ENCODE results near the gene ELAVL1. TPM values are rescaled to one million over a fixed set of nuclear protein-coding genes. Genes with fewer than 3 reads are reported as not detected.

The ELAVL1 gene
- total RNA-seq, 2 experiments from 2014 or later = 161 to 164 TPM

DNA sequence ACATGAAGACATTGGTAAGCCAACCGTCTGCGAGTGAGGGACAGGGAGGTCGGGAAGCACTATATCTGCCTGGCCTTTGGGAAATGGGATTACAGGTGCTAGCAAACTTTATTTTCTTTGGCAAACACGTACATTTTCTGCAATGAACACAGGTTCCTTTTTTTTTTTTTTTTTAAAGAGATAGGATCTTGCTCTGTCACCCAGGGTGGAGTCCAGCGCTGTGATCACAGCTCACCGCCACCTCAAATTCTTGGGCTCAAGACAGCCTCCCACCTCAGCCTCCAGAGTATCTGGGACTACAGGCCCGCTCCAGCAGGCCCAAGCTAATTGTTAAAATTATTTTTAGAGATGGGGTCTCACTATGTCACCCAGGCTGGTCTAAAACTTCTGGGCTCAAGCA, 24.2 kb downstream of the ELAVL1 start:
- Mint-ChIP-seq H3K36me3 (ENCODE audit: low read depth) (peaks cover 5% of the 10 kb centered on the region), H3K9me3 (no peaks in the 10 kb centered on the region), H3K27me3 (no peaks in the 10 kb centered on the region), H3K4me3 (no peak overlapping the region), H3K27ac (no peak overlapping the region), H3K4me1 (ENCODE audit: low read depth) (peaks cover 5% of the 10 kb centered on the region)
- TF ChIP-seq CTCF (IDR thresholded peaks at IDR 0.05) = no peak
- ChIA-PET CTCF (interaction anchor here (1.0 kb wide), 1 partner anchor 21 kb away, joined by 5 read pairs; no protein-coding TSS in a partner anchor), POLR2A (no interaction called here)
- ATAC-seq (no peak), DNase-seq (no peak)
- intact Hi-C loops (cut with micrococcal nuclease) = no loop called here

DNA sequence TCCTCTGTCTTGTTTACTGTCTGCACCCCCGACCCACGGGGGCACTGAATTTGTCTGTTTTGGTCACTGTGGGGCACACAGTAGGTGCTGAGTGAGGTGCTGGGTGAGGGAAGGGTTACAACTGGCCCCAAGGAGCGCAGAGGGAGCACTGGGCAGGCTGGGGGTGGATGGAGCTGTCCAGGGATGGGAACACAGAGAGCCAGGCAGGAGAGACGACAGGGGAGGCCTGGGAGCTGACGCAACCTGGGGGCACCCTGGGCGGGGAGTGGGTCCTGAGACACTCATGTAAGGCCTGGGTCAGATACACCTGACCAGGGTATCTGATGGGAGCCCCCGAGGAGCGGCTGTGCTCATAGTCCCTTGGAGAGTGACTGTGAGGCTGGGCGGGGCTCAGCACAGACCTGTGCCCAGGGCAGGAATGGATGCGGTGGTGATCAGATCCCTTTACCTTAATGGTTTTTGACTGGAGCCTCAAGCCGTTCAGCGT, 24.8 kb downstream of the ELAVL1 start:
- DNase-seq = no peak
- CTCF ChIA-PET = interaction anchor here (1.0 kb wide), 1 partner anchor 22 kb away, joined by 5 read pairs; no protein-coding TSS in a partner anchor
- peaks cover 2% of the 10 kb centered on the region for H3K36me3 Mint-ChIP-seq (ENCODE audit: low read depth)
- H3K9me3 Mint-ChIP-seq = no peaks in the 10 kb centered on the region
- no peak overlapping the region for H3K4me3 Mint-ChIP-seq
- no peak overlapping the region for H3K27ac Mint-ChIP-seq
- TF ChIP-seq CTCF (IDR thresholded peaks at IDR 0.05) = no peak
- H3K27me3 Mint-ChIP-seq = no peaks in the 10 kb centered on the region
- POLR2A ChIA-PET = no interaction called here
- intact Hi-C loops (cut with micrococcal nuclease) = no loop called here
- peaks cover 3% of the 10 kb centered on the region for H3K4me1 Mint-ChIP-seq (ENCODE audit: low read depth)
- ATAC-seq = no peak

- Mint-ChIP-seq H3K36me3 (ENCODE audit: low read depth) (peaks cover 2% of the 10 kb centered on the region), H3K4me1 (ENCODE audit: low read depth) (peaks cover 3% of the 10 kb centered on the region), H3K4me3 (no peak overlapping the region), H3K27ac (no peak overlapping the region), H3K9me3 (no peaks in the 10 kb centered on the region), H3K27me3 (no peaks in the 10 kb centered on the region)
- DNase-seq = no peak
- no peak for ATAC-seq
- intact Hi-C loops (cut with micrococcal nuclease) = no loop called here
- TF ChIP-seq CTCF (IDR thresholded peaks at IDR 0.05) = no peak
- ChIA-PET CTCF (no interaction called here), POLR2A (no interaction called here)
Measured at GRCh38 chr19:7980168-7980567, 25.3 kb downstream of the ELAVL1 start.

DNA sequence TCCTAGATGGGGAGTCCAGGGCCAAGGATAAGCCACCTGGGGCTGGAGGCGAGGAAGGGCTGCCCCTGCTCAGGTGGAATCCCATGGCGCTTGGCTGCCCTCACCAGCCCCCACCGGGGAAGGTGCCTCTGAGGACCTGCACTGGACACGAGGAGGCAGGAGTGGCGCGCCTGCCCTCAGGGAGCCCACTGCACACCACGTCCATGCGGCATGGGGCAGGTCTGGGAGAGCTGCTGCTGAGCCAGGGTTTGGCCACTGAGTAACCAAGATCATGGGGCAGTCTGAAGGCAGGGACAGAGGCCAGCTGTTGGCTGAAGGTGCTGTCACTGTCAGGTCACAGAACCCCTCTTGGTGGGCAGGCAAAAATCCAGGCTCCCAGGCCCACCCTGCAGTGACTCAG, 25.9 kb downstream of the ELAVL1 start:
- no peak overlapping the region for H3K4me3 Mint-ChIP-seq
- peaks cover 3% of the 10 kb centered on the region for H3K4me1 Mint-ChIP-seq (ENCODE audit: low read depth)

GRCh38 chr19:7979011-7979410, 26.4 kb downstream of the ELAVL1 start:
- H3K9me3 Mint-ChIP-seq = no peaks in the 10 kb centered on the region
- H3K27ac Mint-ChIP-seq = no peak overlapping the region
- peaks cover 2% of the 10 kb centered on the region for H3K36me3 Mint-ChIP-seq (ENCODE audit: low read depth)
- H3K27me3 Mint-ChIP-seq = no peaks in the 10 kb centered on the region
- intact Hi-C loops (cut with micrococcal nuclease) = no loop called here
- DNase-seq (no peak), ATAC-seq (no peak)
- no peak for TF ChIP-seq CTCF (IDR thresholded peaks at IDR 0.05)
- H3K4me1 Mint-ChIP-seq (ENCODE audit: low read depth) = peaks cover 2% of the 10 kb centered on the region
- ChIA-PET CTCF (interaction anchor here (1.6 kb wide), 1 partner anchor 24 kb away, joined by 5 read pairs; no protein-coding TSS in a partner anchor), POLR2A (no interaction called here)
- no peak overlapping the region for H3K4me3 Mint-ChIP-seq

More for the DNA sequence above, 25.9 kb downstream of the ELAVL1 start:
- intact Hi-C loops (cut with micrococcal nuclease) = no loop called here
- no peak for ATAC-seq
- ChIA-PET CTCF (no interaction called here), POLR2A (no interaction called here)
- peaks cover 2% of the 10 kb centered on the region for H3K36me3 Mint-ChIP-seq (ENCODE audit: low read depth)
- H3K9me3 Mint-ChIP-seq = no peaks in the 10 kb centered on the region
- no peak for DNase-seq
- H3K27me3 Mint-ChIP-seq = no peaks in the 10 kb centered on the region
- TF ChIP-seq CTCF (IDR thresholded peaks at IDR 0.05) = no peak
- no peak overlapping the region for H3K27ac Mint-ChIP-seq
